Stromal cell of bone marrow (primary cell): Measurements from ENCODE around the gene TUFM.
"Not testable (repeated sequence)": the region's sequence is repeated elsewhere in the genome, so short reads cannot be mapped to it uniquely, and the experiment has no call there.

Experiments used
- DNase-seq: peaks from one replicate; pipeline ENCODE4 v3.0.0-alpha.2; 2012; ENCODE audit warnings: low read depth

Gene TUFM

GRCh38 chr16:28846080-28846932, at the start of gene TUFM:
Gene TUFM, minus strand, starts transcription at chr16:28846348. Its CDS starts 79 bp downstream, at chr16:28846269.
- DNase-seq: peak; percentile 97

- no peak for DNase-seq
Measured at GRCh38 chr16:28895609-28896008, 49.5 kb upstream of the TUFM start.

- DNase-seq: no peak
Measured at GRCh38 chr16:28893291-28893690, 47.1 kb upstream of the TUFM start.

GRCh38 chr16:28891964-28892890, 46.1 kb upstream of the TUFM start:
- DNase-seq: no peak

GRCh38 chr16:28890355-28890754, 44.2 kb upstream of the TUFM start:
- not testable (repeated sequence) for DNase-seq

- no peak for DNase-seq
Measured at GRCh38 chr16:28886945-28887344, 40.8 kb upstream of the TUFM start.

- no peak for DNase-seq
Measured at GRCh38 chr16:28884045-28884444, 37.9 kb upstream of the TUFM start.

GRCh38 chr16:28883221-28883996, 37.3 kb upstream of the TUFM start:
- no peak for DNase-seq

GRCh38 chr16:28882551-28883160, 36.5 kb upstream of the TUFM start:
- DNase-seq: no peak

GRCh38 chr16:28881565-28881964, 35.4 kb upstream of the TUFM start:
- not testable (repeated sequence) for DNase-seq

- DNase-seq: no peak
Measured at GRCh38 chr16:28880955-28881354, 34.8 kb upstream of the TUFM start.

GRCh38 chr16:28880589-28880915, 34.4 kb upstream of the TUFM start:
- no peak for DNase-seq

GRCh38 chr16:28879841-28880588, 33.9 kb upstream of the TUFM start:
- peak; percentile 76 for DNase-seq

GRCh38 chr16:28879261-28879840, 33.2 kb upstream of the TUFM start:
- DNase-seq: no peak

- no peak for DNase-seq
Measured at GRCh38 chr16:28878083-28878926, 32.2 kb upstream of the TUFM start, which contains the start of gene ATP2A1. Gene ATP2A1, plus strand, starts transcription at chr16:28878488. Its CDS starts 184 bp downstream, at chr16:28878672.

GRCh38 chr16:28877655-28878000, 31.5 kb upstream of the TUFM start:
- DNase-seq: no peak

- DNase-seq: no peak
Measured at GRCh38 chr16:28876973-28877654, 31.0 kb upstream of the TUFM start.

GRCh38 chr16:28876019-28876659, 30.0 kb upstream of the TUFM start:
- no peak for DNase-seq
